Activated B cell treated with CpG ODN at 0.5 μM for 24 hours (primary cell): Measurements from ENCODE around the gene RTN4R. TPM values are rescaled to one million over a fixed set of nuclear protein-coding genes. Genes with fewer than 3 reads are reported as not detected.
"Not testable (repeated sequence)": the region's sequence is repeated elsewhere in the genome, so short reads cannot be mapped to it uniquely, and the experiment has no call there.

ENCODE experiments used
- ATAC-seq: fragments of 200-7000 bp; cut with Tn5 transposase; one replicate; pipeline ENCODE4 v1.10.0; 2021; ENCODE audit warnings: low read depth, mild to moderate bottlenecking, moderate library complexity
- CTCF ChIA-PET: fragments of 350-600 bp; sonication (Branson Sonifier 250); formaldehyde crosslinking; loops from one replicate; lab custom pipeline; 2021; ENCODE audit warnings: antibody characterized with exemption; lab: Charles Lee
- POLR2A ChIA-PET: fragments of 350-600 bp; sonication (Branson Sonifier 250); formaldehyde crosslinking; loops from one replicate; lab custom pipeline; 2021; ENCODE audit warnings: antibody characterized with exemption; lab: Charles Lee
- DNase-seq: peaks from one replicate; pipeline ENCODE4 v3.0.0; 2022
- H3K27ac Mint-ChIP-seq: one replicate; pipeline ENCODE4 v1.8.0; 2020; ENCODE audit warnings: mixed read lengths
- H3K27me3 Mint-ChIP-seq: one replicate; pipeline ENCODE4 v1.8.0; 2021; ENCODE audit warnings: mixed read lengths
- H3K36me3 Mint-ChIP-seq: one replicate; pipeline ENCODE4 v1.8.0; 2021; ENCODE audit warnings: low read depth, mixed read lengths
- H3K4me1 Mint-ChIP-seq: one replicate; pipeline ENCODE4 v1.8.0; 2021; ENCODE audit warnings: mixed read lengths
- H3K4me3 Mint-ChIP-seq: one replicate; pipeline ENCODE4 v1.8.0; 2020; ENCODE audit warnings: mild to moderate bottlenecking, mixed read lengths
- H3K9me3 Mint-ChIP-seq: one replicate; pipeline ENCODE4 v1.8.0; 2020; ENCODE audit warnings: mixed read lengths
- intact Hi-C: fragments of 100-400 bp; cut with micrococcal nuclease; formaldehyde crosslinking; loops from one replicate; pipeline ENCODE4 v1.15.1; 2024
- total RNA-seq: library from RNA; stranded (reverse); gene quantifications from 2 replicates; pipeline ENCODE4 v1.2.3, GENCODE V29; 2022
- TF ChIP-seq, protein P1 (sequence below): fragments of 200-600 bp; IDR thresholded peaks from one replicate; pipeline ENCODE4 v1.8.0; 2022; ENCODE audit warnings: antibody characterized with exemption, mild to moderate bottlenecking

Gene RTN4R
- total RNA-seq, 1 donor from 2014 or later = not detected

DNA sequence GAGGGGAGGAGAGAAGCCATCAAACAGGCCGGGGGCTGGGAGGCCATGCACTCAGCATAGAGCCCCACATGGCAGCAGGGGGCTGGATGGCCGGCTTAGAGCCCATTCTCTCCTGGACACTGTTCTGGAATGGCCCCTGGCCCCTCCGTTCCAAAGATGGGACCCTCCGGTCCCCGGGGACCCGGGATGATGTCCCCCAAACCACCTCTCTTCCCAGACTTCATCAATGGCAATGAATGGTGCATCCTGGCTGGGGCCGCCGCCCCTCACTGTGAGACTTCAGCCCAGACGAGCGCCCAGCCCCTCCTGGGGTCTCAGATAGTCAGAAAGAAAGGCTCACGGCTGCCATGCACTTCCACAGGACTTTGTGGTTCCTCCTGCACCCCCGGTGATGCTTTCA, 13.8 kb upstream of the RTN4R start:
- H3K27me3 Mint-ChIP-seq = no peaks in the 10 kb centered on the region
- H3K27ac Mint-ChIP-seq = no peak overlapping the region
- CTCF ChIA-PET = interaction anchor here (1.3 kb wide), 1 partner anchor 125 kb away, joined by 4 read pairs; no protein-coding TSS in a partner anchor
- TF ChIP-seq, protein P1, sequence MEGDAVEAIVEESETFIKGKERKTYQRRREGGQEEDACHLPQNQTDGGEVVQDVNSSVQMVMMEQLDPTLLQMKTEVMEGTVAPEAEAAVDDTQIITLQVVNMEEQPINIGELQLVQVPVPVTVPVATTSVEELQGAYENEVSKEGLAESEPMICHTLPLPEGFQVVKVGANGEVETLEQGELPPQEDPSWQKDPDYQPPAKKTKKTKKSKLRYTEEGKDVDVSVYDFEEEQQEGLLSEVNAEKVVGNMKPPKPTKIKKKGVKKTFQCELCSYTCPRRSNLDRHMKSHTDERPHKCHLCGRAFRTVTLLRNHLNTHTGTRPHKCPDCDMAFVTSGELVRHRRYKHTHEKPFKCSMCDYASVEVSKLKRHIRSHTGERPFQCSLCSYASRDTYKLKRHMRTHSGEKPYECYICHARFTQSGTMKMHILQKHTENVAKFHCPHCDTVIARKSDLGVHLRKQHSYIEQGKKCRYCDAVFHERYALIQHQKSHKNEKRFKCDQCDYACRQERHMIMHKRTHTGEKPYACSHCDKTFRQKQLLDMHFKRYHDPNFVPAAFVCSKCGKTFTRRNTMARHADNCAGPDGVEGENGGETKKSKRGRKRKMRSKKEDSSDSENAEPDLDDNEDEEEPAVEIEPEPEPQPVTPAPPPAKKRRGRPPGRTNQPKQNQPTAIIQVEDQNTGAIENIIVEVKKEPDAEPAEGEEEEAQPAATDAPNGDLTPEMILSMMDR = no peak
- ATAC-seq (no peak), DNase-seq (no peak)
- intact Hi-C loops = no loop called here
- H3K36me3 Mint-ChIP-seq = no peaks in the 10 kb centered on the region
- H3K4me1 Mint-ChIP-seq = peaks cover 7% of the 10 kb centered on the region
- no peaks in the 10 kb centered on the region for H3K9me3 Mint-ChIP-seq
- no peak overlapping the region for H3K4me3 Mint-ChIP-seq
- POLR2A ChIA-PET = no interaction called here

DNA sequence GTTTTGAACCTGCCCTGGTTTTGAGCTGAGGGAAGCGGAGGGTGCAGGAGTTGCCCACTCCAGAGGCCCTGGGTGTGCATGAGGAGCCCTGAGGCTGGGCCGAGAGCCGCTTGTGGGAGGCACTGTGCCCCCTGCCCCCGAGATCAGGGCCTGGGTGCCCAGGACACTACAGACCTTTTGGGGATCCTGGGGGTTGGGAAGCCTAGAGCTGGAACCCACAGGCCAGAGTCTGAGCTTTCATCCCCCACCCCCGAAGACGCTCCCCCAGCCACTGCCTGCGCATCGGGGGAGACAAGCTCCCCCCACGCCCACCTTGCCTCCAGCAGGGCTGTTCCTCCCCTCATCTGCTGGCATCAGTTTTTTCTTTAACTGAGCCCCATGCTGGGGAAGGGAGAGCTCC, 13.4 kb upstream of the RTN4R start:
- H3K27ac Mint-ChIP-seq, DNase-seq, H3K4me3 Mint-ChIP-seq, POLR2A ChIA-PET, H3K36me3 Mint-ChIP-seq, ATAC-seq, H3K27me3 Mint-ChIP-seq, intact Hi-C loops, H3K9me3 Mint-ChIP-seq, H3K4me1 Mint-ChIP-seq: not testable (repeated sequence)
- CTCF ChIA-PET = interaction anchor here (1.3 kb wide), 1 partner anchor 124 kb away, joined by 4 read pairs; no protein-coding TSS in a partner anchor

DNA sequence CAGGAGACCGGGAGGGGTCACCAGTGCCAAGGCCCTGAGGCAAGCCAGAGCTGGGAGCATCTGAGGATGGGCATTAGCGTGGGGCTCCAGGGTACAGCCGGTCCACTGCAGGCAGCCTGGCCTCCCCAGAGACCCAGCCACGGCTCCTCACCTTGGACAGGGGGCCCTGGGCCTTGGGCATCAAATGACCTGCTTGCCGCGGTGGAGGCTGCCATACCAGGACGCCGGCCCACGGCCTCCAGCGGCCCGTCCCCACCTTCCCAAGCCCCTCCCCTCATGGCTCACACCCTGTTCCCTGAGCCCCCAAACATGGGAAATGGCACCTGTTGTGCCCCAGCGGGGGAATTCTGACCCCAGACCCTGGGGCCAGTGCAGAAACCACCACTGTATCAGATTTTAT, 12.7 kb upstream of the RTN4R start:
- Mint-ChIP-seq H3K4me1 (no peaks in the 10 kb centered on the region), H3K4me3 (no peak overlapping the region), H3K9me3 (no peaks in the 10 kb centered on the region), H3K27me3 (no peaks in the 10 kb centered on the region), H3K27ac (no peak overlapping the region), H3K36me3 (no peaks in the 10 kb centered on the region)
- DNase-seq (no peak), ATAC-seq (no peak)
- intact Hi-C loops = no loop called here
- CTCF ChIA-PET = interaction anchor here (1.3 kb wide), 1 partner anchor 124 kb away, joined by 4 read pairs; no protein-coding TSS in a partner anchor
- POLR2A ChIA-PET = no interaction called here
- TF ChIP-seq, protein P1 = no peak

DNA sequence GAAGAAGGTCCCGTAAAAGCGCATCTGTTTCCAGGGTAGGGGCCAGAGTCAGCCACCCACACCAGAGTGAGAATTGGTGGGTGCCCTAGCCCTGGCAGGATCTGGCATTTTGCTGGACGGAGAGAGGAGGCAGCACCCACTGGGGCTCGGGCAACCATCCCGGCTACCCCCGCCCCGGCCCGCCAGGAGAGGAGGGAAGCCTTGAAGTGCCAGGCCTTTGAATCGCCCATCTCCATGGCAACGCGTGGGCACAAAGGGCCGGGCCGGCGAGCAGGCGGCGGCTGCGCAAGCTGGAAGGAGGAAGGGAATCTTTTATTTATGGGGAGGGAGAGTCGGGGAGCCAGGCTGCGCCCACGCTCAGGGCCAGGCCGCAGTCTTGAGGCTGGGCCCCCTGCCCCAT, 12.0 kb upstream of the RTN4R start:
- ATAC-seq, H3K27ac Mint-ChIP-seq, H3K4me1 Mint-ChIP-seq, POLR2A ChIA-PET, DNase-seq, H3K9me3 Mint-ChIP-seq, H3K27me3 Mint-ChIP-seq, intact Hi-C loops, CTCF ChIA-PET, H3K36me3 Mint-ChIP-seq, H3K4me3 Mint-ChIP-seq: not testable (repeated sequence)

DNA sequence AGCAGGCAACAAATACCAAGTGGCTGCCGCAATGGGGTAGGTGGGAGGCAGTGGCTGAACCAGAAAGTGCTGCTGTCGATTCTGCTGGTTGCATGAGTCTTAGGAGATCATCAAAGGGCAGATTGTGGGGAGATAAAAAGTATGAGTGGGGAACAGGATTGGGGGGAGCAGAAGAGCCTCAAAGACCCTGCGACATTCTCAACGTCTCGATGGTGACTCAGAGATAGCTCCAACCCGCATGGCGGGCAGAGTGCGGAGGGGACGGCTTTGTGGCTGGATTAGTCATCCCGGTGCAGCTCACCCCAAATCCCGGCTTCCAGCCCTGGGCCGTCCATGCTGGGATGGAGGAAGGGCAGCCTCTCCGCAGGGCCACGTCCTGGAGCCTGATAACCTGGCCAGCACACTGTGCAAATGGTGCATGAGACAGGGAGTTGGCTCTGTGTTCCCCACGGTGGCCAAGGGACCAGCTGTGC, 11.6 kb upstream of the RTN4R start:
- ChIA-PET POLR2A (no interaction called here), CTCF (no interaction called here)
- no peak for ATAC-seq
- Mint-ChIP-seq H3K27ac (no peak overlapping the region), H3K36me3 (no peaks in the 10 kb centered on the region), H3K4me3 (no peak overlapping the region), H3K4me1 (no peaks in the 10 kb centered on the region), H3K27me3 (no peaks in the 10 kb centered on the region), H3K9me3 (no peaks in the 10 kb centered on the region)
- DNase-seq = no peak
- intact Hi-C loops = no loop called here
- TF ChIP-seq, protein P1 = no peak

DNA sequence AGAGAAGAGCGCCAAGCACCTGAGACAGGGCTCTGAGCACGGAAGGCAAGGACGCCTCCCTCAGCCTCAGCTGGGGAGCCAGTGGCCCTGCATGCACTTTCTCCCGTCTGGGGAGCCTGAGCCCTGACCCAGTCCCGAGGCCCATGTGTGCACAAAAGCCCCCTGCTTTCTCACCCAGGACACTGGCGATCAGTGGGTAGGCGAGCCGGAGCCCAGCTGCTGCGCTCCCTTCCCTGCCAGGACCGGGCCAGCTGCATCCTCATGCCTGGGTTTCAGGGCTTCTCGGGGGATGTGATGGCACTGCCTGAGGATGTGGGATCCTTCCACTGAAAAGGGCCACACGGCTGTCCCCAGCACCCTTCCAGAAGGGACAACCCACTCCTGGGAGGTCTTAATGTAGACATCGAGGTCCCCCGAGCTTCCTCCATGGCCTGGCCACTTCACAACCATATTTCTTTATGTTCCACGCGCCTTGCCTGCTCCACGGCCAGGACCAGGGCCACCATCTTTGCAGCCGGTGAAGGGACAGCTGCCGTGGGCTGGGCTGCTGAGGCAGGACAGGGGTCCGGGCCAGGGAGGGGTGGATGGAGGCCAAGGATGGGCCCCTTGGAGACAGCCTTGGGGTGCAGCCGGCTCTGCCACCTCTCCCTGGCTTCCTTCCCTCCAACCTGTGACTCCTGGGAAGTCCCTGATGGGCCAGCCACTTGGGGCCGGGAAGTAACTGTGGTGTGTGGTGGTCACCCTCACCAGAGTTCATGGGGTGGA, 10.8 kb upstream of the RTN4R start:
- DNase-seq, ATAC-seq: not testable (repeated sequence)

DNA sequence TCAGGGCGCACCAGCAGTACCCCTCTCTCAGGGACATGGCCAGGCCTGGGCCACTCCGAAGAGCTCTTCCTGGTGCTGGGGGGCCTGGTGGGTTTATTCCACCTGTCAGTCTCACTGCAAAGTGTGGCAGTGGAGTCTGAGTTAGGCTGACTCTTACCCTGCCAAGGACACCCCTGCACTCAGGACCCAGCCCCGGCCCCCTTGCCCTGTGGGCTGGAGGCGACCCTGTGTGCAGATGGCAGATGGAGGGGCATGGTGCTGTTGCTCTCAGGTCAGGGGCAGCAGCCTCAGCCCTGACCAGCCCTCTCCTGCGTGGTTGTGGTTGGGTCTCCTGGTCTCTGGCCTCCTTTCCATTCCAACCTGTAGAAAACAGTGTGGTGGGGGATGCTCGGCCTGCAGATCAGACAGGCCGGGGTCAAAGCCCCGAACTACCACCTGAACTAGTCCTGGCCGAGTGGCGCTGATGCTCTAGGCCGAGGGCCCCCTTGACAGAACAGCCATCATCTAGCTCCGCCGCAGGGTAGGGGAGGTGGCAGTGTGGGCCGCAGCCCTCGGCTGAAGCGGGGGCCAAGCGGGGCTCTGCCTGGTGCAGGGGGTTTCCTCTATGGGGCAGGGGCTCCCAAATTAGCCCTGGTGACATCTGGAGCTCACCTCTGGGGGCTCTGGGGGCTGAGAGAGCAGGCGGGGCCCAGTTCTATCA, 10.0 kb upstream of the RTN4R start:
- intact Hi-C loops, H3K9me3 Mint-ChIP-seq, H3K4me3 Mint-ChIP-seq, DNase-seq, H3K36me3 Mint-ChIP-seq, H3K4me1 Mint-ChIP-seq, CTCF ChIA-PET, H3K27ac Mint-ChIP-seq, ATAC-seq, POLR2A ChIA-PET, H3K27me3 Mint-ChIP-seq: not testable (repeated sequence)

More for the DNA sequence above, 10.8 kb upstream of the RTN4R start:
- H3K4me3 Mint-ChIP-seq, H3K27ac Mint-ChIP-seq, POLR2A ChIA-PET, H3K27me3 Mint-ChIP-seq, H3K9me3 Mint-ChIP-seq, CTCF ChIA-PET, intact Hi-C loops, H3K36me3 Mint-ChIP-seq, H3K4me1 Mint-ChIP-seq: not testable (repeated sequence)
